Heart right ventricle (tissue), 16 donors: ENCODE results near the gene SP2. TPM values are rescaled to one million over a fixed set of nuclear protein-coding genes. Genes with fewer than 3 reads are reported as not detected.

ENCODE experiments used
- ATAC-seq, 8 donors: fragments of 200-7000 bp; cut with Tn5 transposase; one replicate each; pipeline ENCODE4 v1.9.1; 2020; ENCODE audit warnings: mild to moderate bottlenecking in 8 of 8, moderate library complexity in 8 of 8, moderate number of reproducible peaks in 1 of 8
- DNase-seq, 2 donors: peaks; one replicate each; pipeline ENCODE4 v3.0.0-alpha.2; 2020
- H3K27ac ChIP-seq, 10 donors: fragments of 200-600 bp; sonication (generic) in 2 of 10; one replicate each; pipeline versions ENCODE4 v1.5.0 to v1.8.0; 2020 to 2022; ENCODE audit warnings: mild to moderate bottlenecking in 3 of 10
- H3K27me3 ChIP-seq, 7 donors: fragments of 200-600 bp; one replicate each; pipeline ENCODE4 v1.8.0; 2021 to 2022; ENCODE audit warnings: mild to moderate bottlenecking in 2 of 7
- H3K36me3 ChIP-seq, 9 donors: fragments of 200-600 bp; sonication (generic) in 1 of 9; one replicate each; pipeline versions ENCODE4 v1.5.0 to v1.8.0; 2020 to 2022; ENCODE audit warnings: mild to moderate bottlenecking in 2 of 9
- H3K4me1 ChIP-seq, 9 donors: fragments of 200-600 bp; sonication (generic) in 1 of 9; one replicate each; pipeline versions ENCODE4 v1.5.0 to v1.8.0; 2020 to 2022; ENCODE audit warnings: mild to moderate bottlenecking in 4 of 9
- H3K4me3 ChIP-seq, 10 donors: fragments of 200-600 bp; sonication (generic) in 2 of 10; one replicate each; pipeline versions ENCODE4 v1.5.0 to v1.8.0; 2020 to 2022; ENCODE audit warnings: mild to moderate bottlenecking in 7 of 10, moderate library complexity in 2 of 10
- H3K9me3 ChIP-seq, 11 donors: fragments of 200-600 bp in 10 of 11; sonication (generic) in 2 of 11; one replicate each; pipeline versions ENCODE4 v1.5.0 to v1.8.0; 2013 to 2022; ENCODE audit warnings: mild to moderate bottlenecking in 2 of 11, control low read depth in 1 of 11, moderate library complexity in 1 of 11
- WGBS, 2 donors: extraction: QIAGEN DNeasy Blood & Tissue Kit; methylation state at CpG; one replicate each; pipeline ENCODE4 v1.1.7; 2013; ENCODE audit warnings: inconsistent platforms in 1 of 2; 5-methylcytosine and 5-hydroxymethylcytosine counted together
- intact Hi-C, 10 donors: fragments of 100-400 bp; cut with DNase I; formaldehyde crosslinking; loops; one replicate each; pipeline versions ENCODE4 v1.11.1 to v1.14.2; 2022
- polyA plus RNA-seq, 2 donors: library from polyadenylated mRNA; stranded (reverse); fragments of 200-250 nt; gene quantifications; one replicate each; pipeline ENCODE4 v1.2.3, GENCODE V29; 2013
- total RNA-seq, 10 donors: library from RNA; stranded (reverse); fragmentation: NEBNext Ultra II Directional in 3 of 10; extraction: Animal tissue kit (Norgen Biotek cat#: 25700) in 3 of 10; gene quantifications; one replicate each; pipeline versions ENCODE4 v1.2.1 to v1.2.4, GENCODE V29; 2021 to 2023
- TF ChIP-seq, protein P1 (sequence below), 9 donors: fragments of 200-600 bp; sonication (generic) in 2 of 9; IDR thresholded peaks; one replicate each; pipeline versions ENCODE4 v1.5.0 to v1.8.0; 2021 to 2022; ENCODE audit warnings: antibody characterized with exemption in 9 of 9, mild to moderate bottlenecking in 5 of 9, moderate library complexity in 1 of 9
- donor health status: Arrhythmogenic right ventricular cardiomyopathy.
- donor health status: ischemic (EF 13 %, LVEDD 7.1; RV severe dilation, severe dysfunction).
- donor health status: healthy with polysubstance abuse.
- donor health status: DM: no; HTN: yes; CAD: no.
- donor health status: DM: no; HTN: no; CAD: no.
- donor health status: ischemic (EF 25% LVEDD 6.9; RV normal size, moderate dysfunction).
- donor health status: ischemic (EF 25% LVEDD 5.7; RV mildly dilated, moderate dysfunction).
- donor health status: healthy.
- donor health status: DM: yes; HTN: yes; CAD: no.
- donor health status: Ischemic cardiomyopathy.
- donor health status: ischemic (EF 35%, LVEDD 5.7; RV mildly dilated, moderate dysfunction).
- donor health status: nonischemic (EF 11% LVEDD 7.7; RV severe dilation, severe dysfunction).
- donor health status: DM: yes; HTN: yes; CAD: no.
- donor health status: PGD.
- donor health status: ischemic (EF 29% LVEDD 5.4; RV normal size, mild dysfunction).
- donor health status: nonischemic (EF 23%, LVEDD 6.1; RV moderate dilation, normal function).

Gene SP2
- total and polyA plus RNA-seq, 12 donors, result 4.3 to 18.3 (median 15.8) TPM

DNA sequence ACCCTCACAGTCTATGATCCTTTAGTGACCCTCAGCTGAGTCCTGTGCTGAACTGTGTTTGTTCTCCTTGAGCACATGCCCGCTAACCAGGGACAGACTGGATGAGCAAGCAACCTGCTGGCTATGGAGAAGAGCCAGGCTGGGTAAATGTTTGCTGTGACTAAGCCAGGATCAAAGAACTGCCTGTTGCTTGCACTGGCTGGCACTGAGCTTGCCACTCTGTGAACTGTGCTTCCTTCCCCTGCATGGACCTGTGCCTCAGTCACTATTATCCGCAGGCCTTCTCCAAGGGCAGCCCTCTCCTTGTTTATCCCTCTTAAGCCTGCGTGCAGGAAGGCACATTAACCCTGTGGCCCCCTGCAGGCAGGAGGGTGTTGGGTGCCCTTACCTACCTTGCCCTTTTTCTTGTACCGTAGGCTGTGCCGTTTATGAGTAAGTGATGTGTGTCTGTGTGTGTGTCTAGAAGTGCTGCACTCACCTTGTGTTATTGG lies 52.7 kb downstream of the SP2 start:
- H3K9me3 ChIP-seq, result no peaks in the 10 kb centered on the region
- H3K27me3 ChIP-seq, result no peaks in the 10 kb centered on the region
- 33 to 35% methylated on average over 5 of the region's 5 CpGs for WGBS, 2 donors
- DNase-seq, result no peak
- peaks cover 0 to 38% (median 0%) of the 10 kb centered on the region in 9 donors for H3K36me3 ChIP-seq
- intact Hi-C loops, result loop anchor here (1.0 to 10.0 kb wide), 10 partner anchors 22 to 186 kb away; partner anchors contain the start of genes SCRN2 (in 7 of the 10), SP2 (in 4 of the 10) and CDK5RAP3 (in 2 of the 10)
- peaks cover 5 to 47% (median 30%) of the 10 kb centered on the region in 9 donors for H3K4me1 ChIP-seq
- peak overlapping the region in 9 of 10 donors; percentile 58 to 83 (median 68) for H3K27ac ChIP-seq
- peak overlapping the region in 6 of 10 donors; percentile 16 to 49 (median 38) for H3K4me3 ChIP-seq
- ATAC-seq, result peak in 5 of 8 donors; percentile 11 to 35 (median 23)
- TF ChIP-seq, protein P1, sequence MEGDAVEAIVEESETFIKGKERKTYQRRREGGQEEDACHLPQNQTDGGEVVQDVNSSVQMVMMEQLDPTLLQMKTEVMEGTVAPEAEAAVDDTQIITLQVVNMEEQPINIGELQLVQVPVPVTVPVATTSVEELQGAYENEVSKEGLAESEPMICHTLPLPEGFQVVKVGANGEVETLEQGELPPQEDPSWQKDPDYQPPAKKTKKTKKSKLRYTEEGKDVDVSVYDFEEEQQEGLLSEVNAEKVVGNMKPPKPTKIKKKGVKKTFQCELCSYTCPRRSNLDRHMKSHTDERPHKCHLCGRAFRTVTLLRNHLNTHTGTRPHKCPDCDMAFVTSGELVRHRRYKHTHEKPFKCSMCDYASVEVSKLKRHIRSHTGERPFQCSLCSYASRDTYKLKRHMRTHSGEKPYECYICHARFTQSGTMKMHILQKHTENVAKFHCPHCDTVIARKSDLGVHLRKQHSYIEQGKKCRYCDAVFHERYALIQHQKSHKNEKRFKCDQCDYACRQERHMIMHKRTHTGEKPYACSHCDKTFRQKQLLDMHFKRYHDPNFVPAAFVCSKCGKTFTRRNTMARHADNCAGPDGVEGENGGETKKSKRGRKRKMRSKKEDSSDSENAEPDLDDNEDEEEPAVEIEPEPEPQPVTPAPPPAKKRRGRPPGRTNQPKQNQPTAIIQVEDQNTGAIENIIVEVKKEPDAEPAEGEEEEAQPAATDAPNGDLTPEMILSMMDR (IDR thresholded peaks at IDR 0.05), result no peak

DNA sequence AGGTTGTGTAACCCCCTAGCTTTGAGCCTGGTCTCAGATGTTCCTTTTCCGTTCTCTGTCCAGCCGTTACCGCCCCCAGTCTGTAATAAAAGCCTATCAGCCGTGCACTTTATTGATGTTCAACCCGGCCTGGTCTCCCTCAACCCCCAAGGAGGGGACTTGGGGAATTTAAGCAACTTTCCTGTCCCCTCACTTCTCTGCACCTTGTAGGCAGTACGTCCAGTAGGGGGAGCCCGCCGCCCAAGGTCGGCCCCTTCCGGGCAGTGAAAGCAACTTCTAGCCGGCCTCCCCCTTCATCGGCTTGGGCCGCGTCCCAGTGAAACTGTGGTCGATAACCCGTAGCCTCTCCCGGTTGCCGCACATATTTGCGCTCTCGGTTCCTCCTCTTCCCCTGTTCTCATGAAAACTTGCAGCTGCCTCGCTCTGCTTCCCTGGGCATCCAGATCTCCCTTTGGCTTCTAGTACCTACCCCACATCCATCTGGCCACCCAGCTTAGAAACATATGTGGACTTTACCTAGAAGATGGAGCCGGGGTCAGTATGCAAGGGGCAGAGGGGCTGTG lies 53.2 kb downstream of the SP2 start:
- WGBS, 2 donors, result 5 to 7% methylated on average over 22 of the region's 22 CpGs
- ATAC-seq (peak; percentile 78 to 93 (median 88)), DNase-seq (peak; percentile 88 to 92)
- Histone ChIP-seq H3K4me3 (peak overlapping the region in 8 of 10 donors; percentile 15 to 49 (median 37)), H3K27me3 (no peaks in the 10 kb centered on the region), H3K27ac (peak overlapping the region in 9 of 10 donors; percentile 58 to 83 (median 68)), H3K36me3 (peaks cover 0 to 35% (median 0%) of the 10 kb centered on the region in 9 donors), H3K9me3 (no peaks in the 10 kb centered on the region), H3K4me1 (peaks cover 5 to 47% (median 30%) of the 10 kb centered on the region in 9 donors)
- TF ChIP-seq, protein P1 (IDR thresholded peaks at IDR 0.05), result peak; percentile 73 to 97 (median 93)
- intact Hi-C loops, result loop anchor here (1.0 to 10.0 kb wide), 10 partner anchors 21 to 186 kb away; partner anchors contain the start of genes SCRN2 (in 7 of the 10), SP2 (in 4 of the 10) and CDK5RAP3 (in 2 of the 10)

DNA sequence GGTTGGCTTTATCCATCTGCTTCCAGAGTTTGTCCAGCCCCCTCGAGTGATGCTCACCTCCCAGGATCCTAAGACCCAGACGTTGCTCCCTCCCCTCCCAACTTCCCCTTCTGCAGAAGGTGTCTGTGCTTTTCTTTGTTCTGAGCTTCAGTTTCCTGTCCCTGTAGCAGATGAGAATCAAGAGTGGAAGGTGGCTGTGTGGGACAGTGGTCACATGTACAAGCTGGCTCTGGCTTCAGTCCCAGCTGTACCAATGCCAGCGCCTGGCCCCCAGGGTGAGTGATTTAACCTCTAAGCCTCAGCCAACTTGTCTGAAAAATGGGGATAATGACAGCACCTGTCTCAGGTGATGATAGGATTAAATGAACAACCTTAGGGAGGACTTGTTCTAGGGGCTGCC lies 53.9 kb downstream of the SP2 start:
- no peaks in the 10 kb centered on the region for H3K9me3 ChIP-seq
- no peak for DNase-seq

DNA sequence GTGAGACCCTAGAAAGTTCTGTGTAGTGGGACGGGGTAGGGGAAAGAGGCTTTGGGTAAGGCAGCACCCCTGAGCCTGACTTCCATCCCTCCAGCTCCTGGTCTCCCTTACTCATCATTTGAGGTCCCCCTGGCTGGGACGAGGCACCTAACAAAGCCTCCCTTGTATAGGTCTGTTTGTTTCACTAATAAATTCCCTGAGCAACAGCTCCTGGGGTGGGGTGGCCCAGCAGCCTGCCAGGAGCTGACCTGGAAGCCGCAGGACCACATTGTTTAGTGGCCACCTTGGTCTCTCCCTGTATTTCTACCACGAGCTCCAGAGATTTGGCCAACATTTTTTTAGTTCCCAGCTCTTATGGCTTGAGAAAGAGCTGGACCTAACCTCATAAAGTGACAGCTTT lies 54.4 kb downstream of the SP2 start:
- TF ChIP-seq, protein P1 (IDR thresholded peaks at IDR 0.05), result no peak
- no peak overlapping the region for H3K4me3 ChIP-seq
- H3K4me1 ChIP-seq, result peaks cover 5 to 36% (median 22%) of the 10 kb centered on the region in 9 donors
- ATAC-seq (no peak), DNase-seq (no peak)
- intact Hi-C loops, result loop anchor here in 1 of 10 donors (10.0 kb wide), 1 partner anchor 64 kb away; no protein-coding TSS in a partner anchor
- H3K9me3 ChIP-seq, result no peaks in the 10 kb centered on the region
- no peaks in the 10 kb centered on the region for H3K27me3 ChIP-seq
- H3K36me3 ChIP-seq, result peaks cover 0 to 23% (median 0%) of the 10 kb centered on the region in 9 donors
- no peak overlapping the region for H3K27ac ChIP-seq
- WGBS, 2 donors, result 94% methylated on average over 4 of the region's 4 CpGs

More for the DNA sequence above, 53.9 kb downstream of the SP2 start:
- Histone ChIP-seq H3K27me3 (no peaks in the 10 kb centered on the region), H3K27ac (peak overlapping the region in 5 of 10 donors; percentile 61 to 83 (median 70)), H3K36me3 (peaks cover 0 to 28% (median 0%) of the 10 kb centered on the region in 9 donors), H3K4me3 (no peak overlapping the region), H3K4me1 (peaks cover 5 to 41% (median 25%) of the 10 kb centered on the region in 9 donors)
- TF ChIP-seq, protein P1 (IDR thresholded peaks at IDR 0.05), result no peak
- intact Hi-C loops, result loop anchor here (1.0 to 10.0 kb wide), 11 partner anchors 20 to 185 kb away; partner anchors contain the start of genes SCRN2 (in 7 of the 10), SP2 (in 4 of the 10) and CDK5RAP3 (in 2 of the 10)
- 58 to 59% methylated on average over 3 of the region's 3 CpGs for WGBS, 2 donors
- ATAC-seq, result no peak
